ENCODE results near the gene PHLPP1.

- no peak for TF ChIP-seq TOX (CRISPR knock-in tag; IDR thresholded peaks at IDR 0.05; ENCODE audit: borderline replicate concordance)
- no peak for TF ChIP-seq ZFP3 (CRISPR knock-in tag; IDR thresholded peaks at IDR 0.05)
- no peak for TF ChIP-seq BACH2 (CRISPR knock-in tag; IDR thresholded peaks at IDR 0.05; ENCODE audit: borderline replicate concordance)
- TF ChIP-seq ZNF70 (CRISPR knock-in tag; IDR thresholded peaks at IDR 0.05), result no peak
- no peak for TF ChIP-seq ZFP30 (CRISPR knock-in tag; IDR thresholded peaks at IDR 0.05)
- no peak for TF ChIP-seq PPARA (CRISPR knock-in tag; IDR thresholded peaks at IDR 0.05; ENCODE audit: borderline replicate concordance)
- TF ChIP-seq OSR1 (CRISPR knock-in tag; IDR thresholded peaks at IDR 0.05), result no peak
- TF ChIP-seq PATZ1 (CRISPR knock-in tag; IDR thresholded peaks at IDR 0.05; ENCODE audit: borderline replicate concordance), result no peak
- TF ChIP-seq TSHZ2 (CRISPR knock-in tag; IDR thresholded peaks at IDR 0.05), result no peak
- no peak for TF ChIP-seq ARNTL (CRISPR knock-in tag; IDR thresholded peaks at IDR 0.05; ENCODE audit: borderline replicate concordance, low read depth)
- no peak for TF ChIP-seq CSRNP3 (CRISPR knock-in tag; IDR thresholded peaks at IDR 0.05)
- no peak for TF ChIP-seq RARB (CRISPR knock-in tag; IDR thresholded peaks at IDR 0.05)
These were observed 277.6 kb downstream of the PHLPP1 start for GRCh38 chr18:62992877-62993365.

Measured in SK-N-SH treated with all-trans-retinoic acid at 6 μM for 48 hours (cell line).